ENCODE measurements around the gene YEATS2.
"Not testable (repeated sequence)": the region's sequence is repeated elsewhere in the genome, so short reads cannot be mapped to it uniquely, and the experiment has no call there.

The YEATS2 gene

GRCh38 chr3:183695569-183696364, 1.8 kb upstream of the YEATS2 start:
- H3K9ac ChIP-seq (ENCODE audit: low read length): no peak overlapping the region
- no peak overlapping the region for H3K4me3 ChIP-seq (ENCODE audit: low read length)
- H3K27me3 ChIP-seq (ENCODE audit: control insufficient read depth, insufficient read depth, low read length): no peaks in the 10 kb centered on the region
- H3K9me3 ChIP-seq (ENCODE audit: control insufficient read depth, low read length): no peaks in the 10 kb centered on the region
- H3K36me3 ChIP-seq (ENCODE audit: control insufficient read depth, insufficient read depth, low read length): no peaks in the 10 kb centered on the region
- H3K4me1 ChIP-seq (ENCODE audit: control insufficient read depth, insufficient read depth, low read length): peaks cover 12% of the 10 kb centered on the region

GRCh38 chr3:183697123-183697609, 431 bp upstream of the YEATS2 start:
- H3K9ac ChIP-seq (ENCODE audit: low read length): no peak overlapping the region
- H3K36me3 ChIP-seq (ENCODE audit: control insufficient read depth, insufficient read depth, low read length): no peaks in the 10 kb centered on the region
- H3K4me1 ChIP-seq (ENCODE audit: control insufficient read depth, insufficient read depth, low read length): peaks cover 12% of the 10 kb centered on the region
- no peaks in the 10 kb centered on the region for H3K9me3 ChIP-seq (ENCODE audit: control insufficient read depth, low read length)
- no peaks in the 10 kb centered on the region for H3K27me3 ChIP-seq (ENCODE audit: control insufficient read depth, insufficient read depth, low read length)
- peak overlapping the region; percentile 60 for H3K4me3 ChIP-seq (ENCODE audit: low read length)

GRCh38 chr3:183698318-183698751, 738 bp downstream of the YEATS2 start:
- H3K9me3 ChIP-seq (ENCODE audit: control insufficient read depth, low read length): no peaks in the 10 kb centered on the region
- no peaks in the 10 kb centered on the region for H3K27me3 ChIP-seq (ENCODE audit: control insufficient read depth, insufficient read depth, low read length)
- peaks cover 12% of the 10 kb centered on the region for H3K4me1 ChIP-seq (ENCODE audit: control insufficient read depth, insufficient read depth, low read length)
- H3K9ac ChIP-seq (ENCODE audit: low read length): peak overlapping the region; percentile 92
- peak overlapping the region; percentile 84 for H3K4me3 ChIP-seq (ENCODE audit: low read length)
- H3K36me3 ChIP-seq (ENCODE audit: control insufficient read depth, insufficient read depth, low read length): no peaks in the 10 kb centered on the region

DNA sequence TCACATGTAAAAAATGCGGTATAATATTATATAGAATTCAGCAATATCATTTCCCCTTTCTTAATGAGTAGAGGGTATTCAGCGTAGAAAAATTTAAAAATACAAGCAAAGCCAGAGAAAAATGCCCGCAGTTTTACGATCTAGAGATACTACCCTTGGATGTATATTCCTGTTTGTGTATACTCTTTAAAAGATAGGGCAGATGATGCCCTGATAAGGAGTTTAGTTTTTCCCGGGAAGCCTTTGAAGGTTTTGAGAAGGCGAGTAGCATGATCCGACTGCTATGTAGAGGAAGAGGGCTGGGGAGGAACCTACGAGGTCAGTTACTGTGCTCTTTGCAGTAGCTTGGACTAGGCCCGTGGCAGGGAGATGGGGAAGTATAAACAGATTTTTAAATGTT, 1.2 kb downstream of the YEATS2 start:
- Histone ChIP-seq H3K9me3 (ENCODE audit: control insufficient read depth, low read length) (no peaks in the 10 kb centered on the region), H3K27me3 (ENCODE audit: control insufficient read depth, insufficient read depth, low read length) (no peaks in the 10 kb centered on the region), H3K9ac (ENCODE audit: low read length) (peak overlapping the region; percentile 92), H3K4me1 (ENCODE audit: control insufficient read depth, insufficient read depth, low read length) (peaks cover 12% of the 10 kb centered on the region), H3K4me3 (ENCODE audit: low read length) (no peak overlapping the region), H3K36me3 (ENCODE audit: control insufficient read depth, insufficient read depth, low read length) (no peaks in the 10 kb centered on the region)

DNA sequence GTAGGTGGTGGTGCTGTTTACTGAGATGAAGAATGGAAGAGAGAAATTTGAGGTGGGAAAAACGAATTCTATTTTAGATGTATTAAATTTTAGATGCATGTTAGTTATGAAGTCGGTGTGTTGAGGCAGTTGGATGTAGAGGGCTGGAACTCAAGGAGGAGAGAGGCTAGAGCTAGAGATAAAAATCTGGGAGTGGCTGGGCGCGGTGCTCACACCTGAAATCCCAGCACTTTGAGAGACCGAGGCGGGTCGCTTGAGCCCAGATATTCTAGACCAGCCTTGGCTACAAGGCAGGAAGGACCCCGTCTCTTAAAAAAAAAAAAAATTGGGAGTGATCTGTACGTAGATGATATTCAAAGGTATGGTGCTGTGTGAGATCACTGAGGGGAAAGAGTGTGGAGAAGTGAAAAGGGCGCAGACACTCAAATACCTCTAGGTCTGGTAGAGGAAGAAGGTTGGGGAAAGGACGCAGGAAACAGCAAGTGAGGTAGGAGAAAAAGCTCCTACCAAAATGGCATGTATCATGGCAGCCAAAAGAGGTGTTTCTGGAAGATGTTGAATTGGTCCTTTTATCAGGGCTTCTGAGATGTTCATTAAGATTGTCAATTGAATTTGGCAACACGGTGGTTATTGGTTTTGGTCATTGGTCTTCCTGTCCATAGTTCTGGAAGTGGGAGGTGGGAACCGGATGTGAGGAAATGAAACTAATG, 1.8 kb downstream of the YEATS2 start:
- Histone ChIP-seq H3K9ac (ENCODE audit: low read length) (peak overlapping the region; percentile 92), H3K4me3 (ENCODE audit: low read length) (no peak overlapping the region), H3K9me3 (ENCODE audit: control insufficient read depth, low read length) (no peaks in the 10 kb centered on the region), H3K27me3 (ENCODE audit: control insufficient read depth, insufficient read depth, low read length) (no peaks in the 10 kb centered on the region), H3K36me3 (ENCODE audit: control insufficient read depth, insufficient read depth, low read length) (no peaks in the 10 kb centered on the region), H3K4me1 (ENCODE audit: control insufficient read depth, insufficient read depth, low read length) (peaks cover 12% of the 10 kb centered on the region)

DNA sequence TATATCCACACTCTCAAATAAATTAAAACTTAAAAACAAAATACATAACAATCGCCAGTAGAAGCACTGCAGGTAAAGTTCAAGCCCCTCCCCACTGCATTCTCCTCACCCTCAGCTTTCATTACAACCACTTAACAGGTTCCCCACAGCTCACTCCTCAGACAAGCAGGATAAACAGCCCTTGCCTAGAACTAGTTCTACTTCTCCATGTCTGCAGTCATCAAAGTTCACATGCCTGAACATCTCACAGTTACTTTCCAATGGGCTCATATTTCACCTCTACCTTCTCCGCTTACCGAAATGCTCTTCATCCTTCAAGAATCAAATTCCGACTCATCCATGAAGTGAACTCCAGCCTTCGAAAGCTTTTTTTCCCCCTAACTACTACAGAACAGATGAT, 4.1 kb downstream of the YEATS2 start:
- H3K9ac ChIP-seq (ENCODE audit: low read length): no peak overlapping the region
- H3K9me3 ChIP-seq (ENCODE audit: control insufficient read depth, low read length): no peaks in the 10 kb centered on the region

DNA sequence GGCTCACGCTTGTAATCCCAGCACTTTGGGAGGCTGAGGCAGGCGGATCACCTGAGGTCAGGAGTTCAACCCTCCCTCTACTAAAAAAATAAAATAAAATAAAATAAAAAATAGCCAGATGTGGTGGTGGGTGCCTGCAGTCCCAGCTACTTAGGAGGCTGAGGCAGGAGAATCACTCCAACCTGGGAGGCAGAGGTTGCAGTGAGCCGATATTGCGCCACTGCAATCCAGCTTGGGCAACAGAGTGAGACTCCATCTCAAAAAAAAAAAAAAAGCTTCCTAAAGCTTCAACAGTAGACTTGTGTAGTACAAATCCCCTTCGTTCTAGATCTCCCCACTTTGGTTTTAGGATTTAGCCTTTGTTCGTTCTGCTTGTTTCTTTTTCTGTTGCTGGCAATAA, 6.3 kb downstream of the YEATS2 start:
- not testable (repeated sequence) for H3K4me1 ChIP-seq (ENCODE audit: control insufficient read depth, insufficient read depth, low read length); H3K36me3 ChIP-seq (ENCODE audit: control insufficient read depth, insufficient read depth, low read length); H3K9me3 ChIP-seq (ENCODE audit: control insufficient read depth, low read length); H3K9ac ChIP-seq (ENCODE audit: low read length); H3K4me3 ChIP-seq (ENCODE audit: low read length); H3K27me3 ChIP-seq (ENCODE audit: control insufficient read depth, insufficient read depth, low read length)

More for the DNA sequence above, 4.1 kb downstream of the YEATS2 start:
- H3K27me3 ChIP-seq (ENCODE audit: control insufficient read depth, insufficient read depth, low read length): no peaks in the 10 kb centered on the region
- H3K4me3 ChIP-seq (ENCODE audit: low read length): no peak overlapping the region
- peaks cover 12% of the 10 kb centered on the region for H3K4me1 ChIP-seq (ENCODE audit: control insufficient read depth, insufficient read depth, low read length)
- H3K36me3 ChIP-seq (ENCODE audit: control insufficient read depth, insufficient read depth, low read length): no peaks in the 10 kb centered on the region

DNA sequence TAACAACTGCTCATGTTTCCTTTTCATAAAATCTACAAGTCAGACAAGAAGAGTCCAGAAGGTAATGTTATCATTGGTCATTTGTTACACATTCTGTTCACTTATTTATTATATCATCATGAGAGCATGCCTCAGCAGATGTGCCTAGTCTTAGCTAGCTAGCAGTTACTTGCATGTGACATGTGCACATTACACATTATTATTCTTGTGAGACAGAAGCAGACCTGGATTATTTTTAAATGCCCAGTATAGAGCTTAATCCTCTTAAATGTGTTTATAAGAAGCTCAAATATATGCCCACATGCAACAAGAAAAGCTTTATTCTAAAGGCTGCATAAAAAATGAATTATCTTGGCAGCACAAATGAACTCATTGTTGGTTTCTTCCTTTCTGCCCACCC, 12.6 kb downstream of the YEATS2 start:
- Histone ChIP-seq H3K4me1 (ENCODE audit: control insufficient read depth, insufficient read depth, low read length) (no peaks in the 10 kb centered on the region), H3K4me3 (ENCODE audit: low read length) (no peak overlapping the region), H3K9me3 (ENCODE audit: control insufficient read depth, low read length) (no peaks in the 10 kb centered on the region), H3K9ac (ENCODE audit: low read length) (no peak overlapping the region), H3K36me3 (ENCODE audit: control insufficient read depth, insufficient read depth, low read length) (no peaks in the 10 kb centered on the region), H3K27me3 (ENCODE audit: control insufficient read depth, insufficient read depth, low read length) (no peaks in the 10 kb centered on the region)

- Histone ChIP-seq H3K9me3 (ENCODE audit: control insufficient read depth, low read length) (no peaks in the 10 kb centered on the region), H3K4me1 (ENCODE audit: control insufficient read depth, insufficient read depth, low read length) (no peaks in the 10 kb centered on the region), H3K27me3 (ENCODE audit: control insufficient read depth, insufficient read depth, low read length) (no peaks in the 10 kb centered on the region), H3K9ac (ENCODE audit: low read length) (no peak overlapping the region), H3K36me3 (ENCODE audit: control insufficient read depth, insufficient read depth, low read length) (no peaks in the 10 kb centered on the region), H3K4me3 (ENCODE audit: low read length) (no peak overlapping the region)
Observed at GRCh38 chr3:183711516-183711915, 13.9 kb downstream of the YEATS2 start.

DNA sequence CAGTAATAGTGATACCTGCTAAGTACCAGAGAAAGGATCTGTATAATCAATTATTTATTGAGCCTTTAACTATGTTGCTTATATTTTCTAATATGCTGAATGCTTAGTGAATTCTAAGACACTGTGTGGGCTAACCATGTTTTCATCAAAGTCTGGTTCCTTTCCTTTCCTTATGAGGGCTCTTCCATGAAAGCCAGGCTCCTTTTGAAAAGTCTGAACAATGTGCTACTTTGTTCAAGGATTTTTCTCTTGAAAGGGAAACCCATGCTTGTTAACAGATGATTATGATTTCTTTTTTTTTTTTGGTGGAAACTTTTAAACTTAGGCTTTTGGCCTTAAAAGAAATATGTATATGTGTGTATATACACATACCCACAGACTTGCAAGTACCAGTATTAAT, 17.0 kb downstream of the YEATS2 start:
- no peaks in the 10 kb centered on the region for H3K4me1 ChIP-seq (ENCODE audit: control insufficient read depth, insufficient read depth, low read length)
- no peak overlapping the region for H3K9ac ChIP-seq (ENCODE audit: low read length)
- H3K9me3 ChIP-seq (ENCODE audit: control insufficient read depth, low read length): no peaks in the 10 kb centered on the region
- no peaks in the 10 kb centered on the region for H3K27me3 ChIP-seq (ENCODE audit: control insufficient read depth, insufficient read depth, low read length)
- no peak overlapping the region for H3K4me3 ChIP-seq (ENCODE audit: low read length)
- no peaks in the 10 kb centered on the region for H3K36me3 ChIP-seq (ENCODE audit: control insufficient read depth, insufficient read depth, low read length)

GRCh38 chr3:183718012-183718411, 20.4 kb downstream of the YEATS2 start:
- Histone ChIP-seq H3K9ac (ENCODE audit: low read length) (no peak overlapping the region), H3K27me3 (ENCODE audit: control insufficient read depth, insufficient read depth, low read length) (no peaks in the 10 kb centered on the region), H3K9me3 (ENCODE audit: control insufficient read depth, low read length) (no peaks in the 10 kb centered on the region), H3K36me3 (ENCODE audit: control insufficient read depth, insufficient read depth, low read length) (no peaks in the 10 kb centered on the region), H3K4me1 (ENCODE audit: control insufficient read depth, insufficient read depth, low read length) (no peaks in the 10 kb centered on the region), H3K4me3 (ENCODE audit: low read length) (no peak overlapping the region)

GRCh38 chr3:183725387-183725786, 27.8 kb downstream of the YEATS2 start:
- H3K4me3 ChIP-seq (ENCODE audit: low read length): no peak overlapping the region
- H3K36me3 ChIP-seq (ENCODE audit: control insufficient read depth, insufficient read depth, low read length): no peaks in the 10 kb centered on the region
- H3K9ac ChIP-seq (ENCODE audit: low read length): no peak overlapping the region
- H3K9me3 ChIP-seq (ENCODE audit: control insufficient read depth, low read length): no peaks in the 10 kb centered on the region
- no peaks in the 10 kb centered on the region for H3K4me1 ChIP-seq (ENCODE audit: control insufficient read depth, insufficient read depth, low read length)
- H3K27me3 ChIP-seq (ENCODE audit: control insufficient read depth, insufficient read depth, low read length): no peaks in the 10 kb centered on the region
